HepG2 (cell line): ENCODE results near the gene HDAC5. TPM values are rescaled to one million over a fixed set of nuclear protein-coding genes. Genes with fewer than 3 reads are reported as not detected.
A peak's percentile ranks its signal among the peaks of the same experiment; 100 is the strongest.

Source experiments
- ATAC-seq: fragments of 200-7000 bp; cut with Tn5 transposase; 3 replicates; pipeline ENCODE4 v1.9.1; 2020; ENCODE audit warnings: mild to moderate bottlenecking, moderate library complexity
- BruUV-seq: library from RNA; stranded (reverse); fragments of 400-500 nt; replicated peaks from 2 replicates; lab custom pipeline; 2021; lab: Mats Ljungman, UMichigan
- CTCF ChIA-PET: fragments of 300-600 bp; formaldehyde crosslinking; extraction: SDS; loops from one replicate; lab custom pipeline; 2021; ENCODE audit warnings: low total read pairs, inconsistent platforms, low intra/inter-chr PET ratio; lab: Yijun Ruan, JAX
- POLR2A ChIA-PET: fragments of 350-600 bp; sonication (Branson Sonifier 250); formaldehyde crosslinking; loops from one replicate; lab custom pipeline; 2020; ENCODE audit warnings: antibody characterized with exemption, inconsistent platforms; lab: Yijun Ruan, JAX
- DNase-seq: peaks from one replicate; pipeline ENCODE4 v3.0.0-alpha.2; 2015; ENCODE audit warnings: low spot score
- FAIRE-seq: peaks from 3 replicates; lab custom pipeline; 2011; peaks lifted over from hg19 to GRCh38; lab: Jason Lieb, UNC
- H2AFZ ChIP-seq: one replicate; pipeline ENCODE4 v1.6.1; 2011; ENCODE audit warnings: low read length, inconsistent platforms
- H3K27ac ChIP-seq: fragments of 300-600 bp; 3 replicates; pipeline ENCODE4 v1.8.0; 2011; ENCODE audit warnings: mixed run types, mild to moderate bottlenecking, mixed read lengths, low read length, inconsistent platforms; ENCODE audit not compliant: insufficient read depth; ENCODE audit errors: extremely low read length
- H3K27me3 ChIP-seq, 2 experiments: fragments of 200-600 bp in 1 of 2; 2 replicates in 1 of 2; 3 replicates in 1 of 2; pipeline versions ENCODE4 v1.6.0 to v1.8.0; 2011; ENCODE audit warnings: low read length in 2 of 2, mild to moderate bottlenecking in 2 of 2, moderate library complexity in 2 of 2, inconsistent platforms in 1 of 2; ENCODE audit not compliant: insufficient read depth in 2 of 2, control insufficient read depth in 1 of 2
- H3K36me3 ChIP-seq, 2 experiments: fragments of 200-600 bp in 1 of 2; replicated peaks in 1 of 2; 2 replicates in 1 of 2; 3 replicates in 1 of 2; pipeline versions ENCODE4 v1.5.1 to v1.8.0; 2011; ENCODE audit warnings: low read length in 2 of 2, inconsistent platforms in 1 of 2; ENCODE audit not compliant: insufficient read depth in 2 of 2, control insufficient read depth in 1 of 2
- H3K4me1 ChIP-seq: 2 replicates; pipeline ENCODE4 v1.5.1; 2012; ENCODE audit warnings: low read length, inconsistent platforms; ENCODE audit not compliant: insufficient read depth
- H3K4me2 ChIP-seq: 2 replicates; pipeline ENCODE4 v1.6.0; 2011; ENCODE audit warnings: low read depth, low read length, inconsistent platforms
- H3K4me3 ChIP-seq, 3 experiments: fragments of 200-600 bp in 1 of 3; sonication (generic), shearing (Covaris generic) in 1 of 3; replicated peaks in 1 of 3; 2 replicates each; pipeline ENCODE4 v1.5.1; 2011 to 2016; ENCODE audit warnings: low read length in 3 of 3, inconsistent platforms in 2 of 3, low read depth in 2 of 3, mild to moderate bottlenecking in 2 of 3, control low read depth in 1 of 3, mixed read lengths in 1 of 3; ENCODE audit not compliant: insufficient read depth in 1 of 3
- H3K79me2 ChIP-seq: one replicate; pipeline ENCODE4 v1.6.1; 2011; ENCODE audit warnings: low read length, inconsistent platforms; ENCODE audit not compliant: insufficient read depth
- H3K9ac ChIP-seq: 2 replicates; pipeline ENCODE4 v1.6.0; 2011; ENCODE audit warnings: mild to moderate bottlenecking, low read depth, low read length, inconsistent platforms; ENCODE audit not compliant: insufficient read depth
- H3K9me3 ChIP-seq: 2 replicates; pipeline ENCODE4 v1.5.1; 2012; ENCODE audit warnings: mild to moderate bottlenecking, low read length
- H4K20me1 ChIP-seq: 2 replicates; pipeline ENCODE4 v1.6.0; 2011; ENCODE audit warnings: inconsistent platforms, mild to moderate bottlenecking, low read length, moderate library complexity; ENCODE audit not compliant: insufficient read depth
- DPF2 ChIP-seq: sonication (generic); formaldehyde crosslinking; IDR thresholded peaks from 2 replicates; pipeline ENCODE4 v1.4.0; 2020; ENCODE audit warnings: mild to moderate bottlenecking, low read depth, missing genetic modification reagents, borderline replicate concordance
- FOXP1 ChIP-seq, 2 experiments: fragments of 450-650 bp in 1 of 2; IDR thresholded peaks; 2 replicates each; pipeline ENCODE4 v1.6.1; 2017 to 2018; ENCODE audit warnings: antibody characterized with exemption in 1 of 2
- HOXA3 ChIP-seq: sonication (generic); formaldehyde crosslinking; IDR thresholded peaks from 2 replicates; pipeline ENCODE4 v1.5.0; 2020; ENCODE audit warnings: missing genetic modification reagents
- LCORL ChIP-seq, 2 experiments: fragments of 450-650 bp in 1 of 2; sonication (generic) in 1 of 2; formaldehyde crosslinking in 1 of 2; IDR thresholded peaks; 2 replicates each; pipeline versions ENCODE4 v1.5.0 to v1.6.1; 2017 to 2020; ENCODE audit warnings: antibody characterized with exemption in 1 of 2, missing genetic modification reagents in 1 of 2
- SAFB2 ChIP-seq: sonication (generic); formaldehyde crosslinking; IDR thresholded peaks from 2 replicates; pipeline ENCODE4 v1.5.1; 2020; ENCODE audit warnings: missing genetic modification reagents, low read depth, mild to moderate bottlenecking, borderline replicate concordance
- TSC22D2 ChIP-seq: sonication (generic); formaldehyde crosslinking; IDR thresholded peaks from 2 replicates; pipeline ENCODE4 v1.5.1; 2020; ENCODE audit warnings: missing genetic modification reagents, mild to moderate bottlenecking, borderline replicate concordance
- XRCC5 ChIP-seq: fragments of 200-400 bp; formaldehyde crosslinking; optimal IDR thresholded peaks from 2 replicates; pipeline ENCODE3; 2017; ENCODE audit warnings: mild to moderate bottlenecking, low read length
- ZMYM3 ChIP-seq: sonication (generic); formaldehyde crosslinking; IDR thresholded peaks from 2 replicates; pipeline ENCODE4 v1.5.1; 2020; ENCODE audit warnings: mild to moderate bottlenecking, missing genetic modification reagents
- ZNF563 ChIP-seq: sonication (generic); formaldehyde crosslinking; IDR thresholded peaks from 2 replicates; pipeline ENCODE4 v1.8.0; 2022; ENCODE audit warnings: mild to moderate bottlenecking, moderate library complexity, missing genetic modification reagents
- ZNF629 ChIP-seq: sonication (generic); formaldehyde crosslinking; conservative IDR thresholded peaks from 2 replicates; pipeline ENCODE4 v1.5.0; 2020; ENCODE audit warnings: missing genetic modification reagents
- ZSCAN21 ChIP-seq: sonication (generic); formaldehyde crosslinking; IDR thresholded peaks from 2 replicates; pipeline ENCODE4 v1.8.0; 2022; ENCODE audit warnings: mild to moderate bottlenecking, missing genetic modification reagents, moderate library complexity, borderline replicate concordance
- ZSCAN22 ChIP-seq: sonication (generic); formaldehyde crosslinking; IDR thresholded peaks from 2 replicates; pipeline ENCODE4 v1.4.0; 2020; ENCODE audit warnings: mild to moderate bottlenecking, missing genetic modification reagents
- ZXDC ChIP-seq: sonication (generic); formaldehyde crosslinking; IDR thresholded peaks from 2 replicates; pipeline ENCODE4 v1.5.0; 2020; ENCODE audit warnings: mild to moderate bottlenecking, missing genetic modification reagents
- WGBS: methylation state at CpG from one replicate; pipeline ENCODE4 v1.1.6; 2017; ENCODE audit warnings: low lambda C conversion rate; 5-methylcytosine and 5-hydroxymethylcytosine counted together
- in situ Hi-C: cut with HindIII; loops from 2 replicates; pipeline ENCODE4 v1.10.0; 2017; ENCODE audit warnings: low pct_unique_long_range_greater_than_20kb; ENCODE audit not compliant: extremely low pct_ligation_motif_present
- intact Hi-C: fragments of 100-400 bp; cut with micrococcal nuclease; formaldehyde crosslinking; loops from one replicate; pipeline ENCODE4 v1.10.0; 2022; ENCODE audit not compliant: unreplicated experiment
- polyA plus RNA-seq, 8 experiments: library from polyadenylated mRNA; depleted of rRNA in 3 of 8; stranded (reverse) in 7 of 8; unstranded in 1 of 8; fragments of >200 nt; fragmentation: Illumina TruSeq in 4 of 8; extraction: Trizol in 4 of 8; gene quantifications; 2 replicates each; pipeline versions ENCODE4 v1.2.1 to v1.2.3, GENCODE V29; 2011 to 2016; ENCODE audit warnings: low read depth in 4 of 8, missing spikeins in 1 of 8, mixed read lengths in 1 of 8; ENCODE audit not compliant: insufficient read depth in 1 of 8
- total RNA-seq, 5 experiments: library from RNA; depleted of rRNA; stranded (reverse); fragments of >200 nt; fragmentation: Illumina TruSeq; extraction: Trizol; gene quantifications; 2 replicates each; pipeline ENCODE4 v1.2.3, GENCODE V29; 2016; ENCODE audit warnings: low read depth in 1 of 5
- TF ChIP-seq, protein P1 (sequence below): sonication (generic); formaldehyde crosslinking; IDR thresholded peaks from 2 replicates; pipeline ENCODE4 v1.8.1; 2023; ENCODE audit warnings: mild to moderate bottlenecking, missing genetic modification reagents
- TF ChIP-seq, protein P2 (sequence below): sonication (generic); formaldehyde crosslinking; IDR thresholded peaks from 2 replicates; pipeline ENCODE4 v1.8.1; 2022; ENCODE audit warnings: mild to moderate bottlenecking, missing genetic modification reagents

The HDAC5 gene
- total and polyA plus RNA-seq, 2 of the 13 experiments (the other 11 are each of a cell fraction or from before 2014, with no cell fraction given): 46.4 to 85.4 TPM

DNA sequence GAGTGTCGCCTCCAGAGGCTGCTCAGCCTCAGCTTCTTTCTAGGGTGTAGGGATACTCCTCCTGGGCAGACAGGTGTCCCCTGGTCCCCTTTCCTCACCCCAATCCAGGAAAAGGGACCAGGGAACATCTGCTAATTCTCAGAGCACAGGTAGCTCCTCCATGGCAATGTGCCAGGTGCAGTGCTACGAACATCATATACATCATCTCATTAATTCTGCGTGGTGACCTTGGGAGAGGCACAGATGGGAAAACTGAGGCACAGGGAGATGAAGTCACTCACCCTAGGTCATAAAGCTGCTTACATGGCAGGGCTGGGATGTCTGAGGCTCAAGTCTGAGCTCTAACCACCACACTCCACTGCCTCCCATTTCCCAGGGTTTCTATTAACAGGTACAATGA is 11.7 kb downstream of the HDAC5 start:
- Histone ChIP-seq H4K20me1 (peaks cover 9% of the 10 kb centered on the region; the same call in 1 of the 2 replicates), H3K9me3 (no peaks in the 10 kb centered on the region), H2AFZ (no peak overlapping the region), H3K79me2 (peaks cover 37% of the 10 kb centered on the region), H3K27me3 (no peaks in the 10 kb centered on the region), H3K4me2 (peak overlapping the region; percentile 64), H3K9ac (peak overlapping the region; percentile 10; the same call in 1 of the 2 replicates), H3K36me3 (peaks cover 0 to 1% of the 10 kb centered on the region in 2 experiments; a peak in 2 of 5 replicates), H3K4me1 (peaks cover 91% of the 10 kb centered on the region), H3K27ac (peak overlapping the region; percentile 88), H3K4me3 (peak overlapping the region in 1 of 3 experiments; percentile 86; a peak in 2 of 6 replicates)
- intact Hi-C loops: loop anchor here (2.0 kb wide), 3 partner anchors 13 to 41 kb away; partner anchors contain the start of gene G6PC3
- no TSS peak for BruUV-seq
- ChIA-PET POLR2A (interaction anchor here (0.6 to 6.2 kb wide), 16 partner anchors 10 to 97 kb away, joined by 3 to 83 read pairs (median 6); partner anchors contain the start of genes G6PC3, HDAC5, LSM12 and TMEM101), CTCF (interaction anchor here (1.3 kb wide), 1 partner anchor 27 kb away, joined by 4 read pairs; no protein-coding TSS in a partner anchor)
- DNase-seq (no peak), FAIRE-seq (no peak), ATAC-seq (no peak)
- WGBS: 86% methylated on average over 3 of the region's 3 CpGs
- in situ Hi-C loops: no loop called here
- TF ChIP-seq TSC22D2 (CRISPR knock-in tag) (no peak), FOXP1 (IDR thresholded peaks at IDR 0.05) (no peak), FOXP1 (CRISPR knock-in tag; IDR thresholded peaks at IDR 0.05) (no peak), XRCC5 (no peak), DPF2 (CRISPR knock-in tag) (no peak), SAFB2 (CRISPR knock-in tag) (0 out of 2 replicates have a peak, but pooled peaks have one; percentile 38), ZSCAN21 (0 out of 2 replicates have a peak, but pooled peaks have one; percentile 23), ZMYM3 (CRISPR knock-in tag) (0 out of 2 replicates have a peak, but pooled peaks have one; percentile 32), HOXA3 (CRISPR knock-in tag) (0 out of 2 replicates have a peak, but pooled peaks have one; percentile 22), LCORL (IDR thresholded peaks at IDR 0.05) (peak; percentile 23; the same call in 1 of the 2 replicates), LCORL (CRISPR knock-in tag; IDR thresholded peaks at IDR 0.05) (no peak), ZXDC (CRISPR knock-in tag) (0 out of 2 replicates have a peak, but pooled peaks have one; percentile 49), ZSCAN22 (CRISPR knock-in tag) (no peak), ZNF563 (CRISPR knock-in tag) (no peak), ZNF629 (CRISPR knock-in tag) (peak; percentile 65; the same call in 1 of the 2 replicates)
- TF ChIP-seq, protein P1, sequence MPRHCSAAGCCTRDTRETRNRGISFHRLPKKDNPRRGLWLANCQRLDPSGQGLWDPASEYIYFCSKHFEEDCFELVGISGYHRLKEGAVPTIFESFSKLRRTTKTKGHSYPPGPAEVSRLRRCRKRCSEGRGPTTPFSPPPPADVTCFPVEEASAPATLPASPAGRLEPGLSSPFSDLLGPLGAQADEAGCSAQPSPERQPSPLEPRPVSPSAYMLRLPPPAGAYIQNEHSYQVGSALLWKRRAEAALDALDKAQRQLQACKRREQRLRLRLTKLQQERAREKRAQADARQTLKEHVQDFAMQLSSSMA (CRISPR knock-in tag): no peak
- TF ChIP-seq, protein P2, sequence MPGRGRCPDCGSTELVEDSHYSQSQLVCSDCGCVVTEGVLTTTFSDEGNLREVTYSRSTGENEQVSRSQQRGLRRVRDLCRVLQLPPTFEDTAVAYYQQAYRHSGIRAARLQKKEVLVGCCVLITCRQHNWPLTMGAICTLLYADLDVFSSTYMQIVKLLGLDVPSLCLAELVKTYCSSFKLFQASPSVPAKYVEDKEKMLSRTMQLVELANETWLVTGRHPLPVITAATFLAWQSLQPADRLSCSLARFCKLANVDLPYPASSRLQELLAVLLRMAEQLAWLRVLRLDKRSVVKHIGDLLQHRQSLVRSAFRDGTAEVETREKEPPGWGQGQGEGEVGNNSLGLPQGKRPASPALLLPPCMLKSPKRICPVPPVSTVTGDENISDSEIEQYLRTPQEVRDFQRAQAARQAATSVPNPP: no peak
